GM18909 (cell line): Measurements from ENCODE around the gene DHRS7C.
"Not testable (repeated sequence)": the region's sequence is repeated elsewhere in the genome, so short reads cannot be mapped to it uniquely, and the experiment has no call there.

Source experiments
- ATAC-seq: cut with Tn5 transposase; IDR thresholded peaks from one replicate; pipeline ENCODE4 v1.9.1; 2021; ENCODE audit warnings: mild to moderate bottlenecking; ENCODE audit not compliant: unreplicated experiment, poor library complexity

DHRS7C gene

DNA sequence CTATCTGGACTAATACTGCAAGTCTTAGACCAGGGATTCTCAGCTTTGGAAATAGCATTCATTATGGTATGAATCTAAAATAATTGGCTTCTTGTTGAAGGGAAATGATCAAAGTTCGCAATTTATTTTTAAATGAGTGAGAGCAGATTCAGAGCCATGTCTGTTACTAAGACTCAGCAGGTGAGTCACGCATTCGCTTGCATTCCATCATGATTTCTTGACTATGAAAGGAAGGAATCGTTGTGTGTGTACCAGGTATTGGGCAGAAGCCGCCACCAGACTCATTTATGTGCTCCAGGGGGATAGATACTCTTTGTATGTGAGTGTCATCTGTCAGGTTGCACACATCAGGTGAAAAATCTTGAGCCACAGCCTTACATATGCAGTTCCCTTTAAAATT lies 19.7 kb upstream of the DHRS7C start:
- ATAC-seq: no peak

DNA sequence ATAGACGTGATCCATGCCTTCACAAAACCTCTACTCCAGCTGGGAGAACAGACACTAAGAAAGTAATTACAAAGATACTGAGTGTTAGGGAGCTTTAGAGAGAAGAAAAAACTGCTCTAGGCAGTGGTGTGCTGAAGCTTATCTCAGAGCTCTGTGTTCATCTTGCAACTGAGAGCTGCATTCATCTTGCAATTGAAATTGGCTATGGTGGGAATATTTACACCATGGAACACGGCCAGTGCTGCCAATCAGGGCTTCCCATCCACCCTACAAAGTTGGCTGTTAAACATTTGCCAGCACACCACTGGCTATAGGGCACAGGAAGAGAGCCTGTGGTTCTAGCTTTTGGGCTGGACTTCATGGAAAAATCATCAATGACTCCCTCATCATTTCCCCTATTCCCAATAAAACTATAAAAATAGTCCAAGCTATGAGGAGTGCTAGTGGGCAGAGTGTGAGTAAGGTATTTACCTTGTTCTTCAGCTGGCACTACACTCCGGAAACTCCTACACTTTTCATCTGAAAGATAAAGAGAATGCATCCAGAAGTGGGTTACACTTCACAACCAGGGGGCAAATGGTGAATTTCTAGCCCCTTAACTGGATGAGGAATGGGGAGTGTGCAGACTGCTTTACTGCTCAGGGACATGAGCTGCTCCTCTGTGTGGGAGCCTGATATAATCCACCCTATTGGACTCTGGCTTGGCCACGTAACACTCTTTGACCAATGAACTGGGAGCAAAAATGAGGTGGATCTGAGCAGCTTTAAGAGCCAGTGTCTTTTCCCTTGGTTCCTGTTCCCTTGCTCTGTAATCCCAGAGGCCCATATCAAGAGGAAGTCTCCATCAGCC lies 18.9 kb upstream of the DHRS7C start:
- ATAC-seq: no peak

DNA sequence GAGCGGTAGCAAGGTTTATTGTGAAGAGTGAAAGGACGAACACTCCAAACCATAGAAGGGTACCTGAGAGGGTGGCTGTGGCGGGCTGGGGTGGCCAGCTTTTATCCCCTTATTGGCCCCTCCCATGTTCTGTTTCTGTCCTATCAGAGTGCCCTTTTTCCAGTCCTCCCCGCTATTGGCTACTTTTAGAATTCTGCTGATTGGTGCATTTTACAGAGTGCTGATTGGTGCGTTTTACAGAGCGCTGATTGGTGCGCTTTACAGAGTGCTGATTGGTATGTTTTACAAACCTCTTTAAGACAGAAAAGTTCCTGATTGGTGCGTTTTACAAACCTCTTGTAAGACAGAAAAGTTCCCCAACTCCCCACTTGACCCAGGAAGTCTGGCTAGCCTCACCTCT lies 18.0 kb upstream of the DHRS7C start:
- no peak for ATAC-seq

DNA sequence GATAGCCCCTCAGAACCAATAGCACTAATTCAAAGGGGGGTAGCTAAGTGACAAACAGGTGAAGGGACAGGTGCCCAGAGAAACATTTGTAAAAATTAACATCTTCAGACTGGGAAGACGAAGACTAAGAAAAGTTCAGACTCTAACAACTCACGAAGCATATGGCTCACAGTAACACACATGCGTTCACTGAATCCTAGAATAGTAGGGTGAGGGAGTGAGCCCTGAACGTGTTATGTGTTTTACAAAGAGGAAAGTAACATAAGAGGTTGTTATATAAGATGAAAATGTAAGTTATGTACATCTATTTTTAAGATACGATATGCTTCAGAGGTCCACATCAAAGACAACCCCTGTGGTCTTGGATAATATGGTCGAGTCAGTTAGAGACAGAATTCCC lies 15.3 kb upstream of the DHRS7C start:
- no peak for ATAC-seq

DNA sequence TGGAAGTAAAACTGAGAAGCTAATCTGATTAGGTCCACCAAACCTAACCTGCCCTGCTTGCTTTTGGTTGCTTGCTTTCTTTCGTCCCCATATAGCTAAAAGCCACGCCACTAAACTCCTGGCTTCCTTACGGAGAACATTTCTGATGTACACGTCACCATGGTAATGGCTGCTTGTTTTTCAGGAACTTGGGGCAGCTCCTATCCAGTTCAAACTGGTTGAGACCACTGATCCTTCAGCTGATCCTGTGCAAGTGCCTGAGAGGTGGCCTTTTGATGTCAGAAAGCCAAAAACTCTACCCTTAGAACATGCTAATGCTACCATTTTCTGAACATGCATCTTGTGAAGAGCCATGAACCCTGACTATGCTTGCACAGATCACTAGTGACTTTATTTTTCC lies 14.4 kb upstream of the DHRS7C start:
- ATAC-seq: no peak

DNA sequence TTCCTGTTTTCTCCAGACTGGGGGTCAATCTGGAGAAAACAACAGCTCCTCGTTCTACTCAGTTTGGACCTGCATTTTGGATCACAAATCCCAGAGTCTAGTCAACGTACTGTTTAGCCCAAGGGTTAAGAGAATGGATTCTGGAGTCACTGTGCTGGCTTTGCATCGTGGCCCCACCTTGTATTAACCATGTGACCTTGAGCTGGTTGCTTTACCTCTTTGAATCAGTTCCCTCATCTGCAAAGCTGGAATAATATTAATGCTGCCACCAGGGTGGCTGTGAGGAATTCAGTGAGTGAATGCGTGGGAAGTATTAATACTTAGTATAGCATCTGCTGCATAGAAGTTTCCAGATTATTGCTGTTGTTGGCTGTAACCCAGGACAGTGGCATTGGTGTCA lies 11.3 kb upstream of the DHRS7C start:
- no peak for ATAC-seq

DNA sequence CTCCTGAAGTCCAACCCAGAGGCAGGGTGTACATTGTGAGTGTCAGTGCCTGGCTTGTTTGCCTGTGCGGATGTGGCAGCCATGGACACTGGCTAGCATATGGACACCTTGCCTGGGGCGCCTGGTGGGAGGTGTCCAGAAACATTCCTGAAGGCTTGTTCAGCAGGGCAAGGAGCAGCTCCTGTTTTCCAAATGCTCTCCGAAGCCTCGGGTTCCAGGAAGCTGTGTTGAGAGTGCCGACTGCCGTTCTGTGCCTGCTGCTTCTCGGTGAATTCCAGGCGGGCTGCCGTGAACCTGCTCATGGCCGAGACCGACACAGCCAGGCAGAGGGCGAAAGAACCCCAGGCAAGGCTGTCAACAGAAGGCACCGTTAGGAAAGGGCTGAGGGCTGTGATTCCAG lies 10.9 kb upstream of the DHRS7C start:
- ATAC-seq: no peak

DNA sequence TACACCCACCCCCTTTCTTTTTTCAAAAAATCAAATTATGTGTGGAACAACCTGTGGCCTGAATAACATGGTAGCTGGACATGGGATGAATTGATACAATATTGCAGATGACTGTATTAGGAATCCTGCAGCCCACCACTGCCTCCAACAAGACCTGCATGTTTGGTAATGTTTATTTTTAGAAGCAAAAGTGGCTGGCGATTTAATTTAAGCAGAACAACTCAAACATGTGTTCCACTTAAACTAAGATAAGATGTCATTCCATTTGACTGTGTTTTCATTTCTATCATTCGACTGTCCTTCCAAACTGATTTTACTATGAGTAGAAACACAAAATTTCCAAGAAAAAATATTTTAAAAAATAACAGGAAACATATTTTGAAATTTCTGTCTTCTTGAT lies 10.1 kb upstream of the DHRS7C start:
- no peak for ATAC-seq

DNA sequence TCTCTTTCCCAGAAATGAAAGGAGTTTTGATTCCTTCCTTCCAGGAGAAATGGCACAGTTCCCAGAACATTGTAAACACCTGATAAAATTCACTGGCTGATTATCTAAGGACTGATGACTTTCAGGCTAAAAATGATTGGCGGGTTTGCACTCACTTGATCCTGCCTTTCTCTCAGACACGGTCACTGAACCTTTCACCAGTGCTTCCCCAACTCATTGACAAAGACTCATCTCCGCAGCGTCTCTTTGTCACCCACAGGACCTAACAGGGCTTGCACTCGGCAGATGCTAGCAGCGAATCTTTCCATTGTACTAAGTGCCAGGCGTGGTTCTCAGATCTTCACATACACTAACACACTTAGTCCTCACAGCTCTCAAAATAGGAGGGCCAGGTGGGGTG lies 7.3 kb upstream of the DHRS7C start:
- ATAC-seq: no peak

DNA sequence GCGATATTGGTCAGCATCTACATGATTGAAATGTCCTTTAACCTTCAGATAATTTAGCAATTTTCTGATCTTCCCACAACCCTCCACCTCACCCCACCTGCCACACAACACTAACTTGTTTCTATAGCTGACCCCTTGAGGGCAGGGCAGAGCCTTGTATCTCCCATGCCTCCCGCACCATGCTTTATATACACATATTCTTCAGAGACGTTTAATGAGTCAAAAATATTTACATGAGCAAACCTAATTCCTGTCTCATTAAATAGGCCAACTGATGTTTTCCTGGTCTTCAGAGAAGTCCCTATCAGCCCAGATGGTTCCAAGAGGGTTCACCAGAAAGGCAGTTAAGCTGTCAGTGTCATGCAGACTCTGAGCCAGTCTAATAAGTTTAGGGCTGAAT lies 6.6 kb upstream of the DHRS7C start:
- ATAC-seq: no peak

DNA sequence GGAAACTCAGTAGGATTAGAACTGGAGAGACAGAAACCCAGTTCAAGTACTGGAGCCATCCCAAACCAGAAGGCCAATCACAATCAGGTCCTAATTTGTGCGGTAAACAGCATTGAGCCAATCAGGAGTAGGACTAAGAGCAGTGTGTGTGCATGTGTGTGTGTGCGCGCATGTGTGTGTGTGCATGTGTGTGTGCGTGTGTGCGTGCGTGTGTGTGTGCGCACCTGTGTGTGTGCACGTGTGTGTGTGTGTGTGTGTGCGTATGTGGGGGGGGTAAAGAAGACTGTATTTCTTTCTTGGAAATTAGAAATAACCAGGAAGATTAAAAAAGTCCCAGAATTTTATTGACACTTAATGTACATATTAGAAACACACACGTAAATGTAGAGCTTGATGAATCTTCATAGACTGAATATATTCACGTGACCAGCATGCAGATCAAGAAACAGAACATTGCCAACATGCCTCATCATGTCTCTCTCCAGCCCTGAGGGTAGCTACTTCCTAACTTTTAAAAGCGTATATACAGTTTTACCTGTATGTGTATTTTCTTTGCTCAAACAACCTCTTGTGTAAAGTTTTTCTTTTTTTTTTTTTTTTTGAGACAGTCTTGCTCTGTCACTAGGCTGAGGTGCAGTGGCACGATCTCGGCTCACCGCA lies 919 bp upstream of the DHRS7C start:
- no peak for ATAC-seq

DNA sequence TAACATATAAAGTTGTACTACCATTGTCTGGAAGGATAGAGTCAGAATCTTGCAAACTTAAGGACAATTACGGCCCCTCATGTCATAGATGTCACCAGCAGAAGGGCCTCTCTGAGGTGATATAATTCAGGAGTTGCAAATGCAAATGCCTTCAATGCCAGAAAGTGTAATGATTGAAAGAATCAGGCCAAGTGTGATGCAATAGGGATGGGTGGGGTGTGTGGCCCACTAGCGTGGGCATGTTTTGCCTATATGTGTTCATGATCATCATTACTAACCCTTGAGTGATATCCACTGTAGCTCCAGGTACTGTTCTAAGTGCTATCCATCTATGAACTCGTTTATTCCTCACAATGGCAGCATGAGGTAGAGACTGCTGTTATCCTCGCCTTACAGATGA lies 1.1 kb downstream of the DHRS7C start:
- no peak for ATAC-seq

DNA sequence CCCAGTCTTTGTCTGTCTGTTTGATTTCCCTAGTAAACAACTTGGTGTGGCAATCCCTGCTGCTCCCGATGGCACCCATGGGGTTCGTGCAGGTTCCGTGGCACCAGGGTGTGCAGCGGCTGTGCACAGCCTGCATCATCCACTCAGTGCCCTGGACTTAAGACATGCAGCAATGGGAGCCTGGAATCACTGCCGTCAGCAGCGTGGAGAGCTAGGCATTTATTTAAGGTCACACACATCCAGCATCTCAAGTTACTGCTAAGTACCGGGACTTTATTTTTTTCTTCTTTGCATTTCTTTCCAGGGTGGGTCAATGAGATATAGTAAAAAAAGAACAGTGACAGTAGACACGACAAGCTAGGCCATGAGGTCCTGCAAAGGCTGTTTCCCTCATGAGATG lies 2.8 kb downstream of the DHRS7C start:
- no peak for ATAC-seq

DNA sequence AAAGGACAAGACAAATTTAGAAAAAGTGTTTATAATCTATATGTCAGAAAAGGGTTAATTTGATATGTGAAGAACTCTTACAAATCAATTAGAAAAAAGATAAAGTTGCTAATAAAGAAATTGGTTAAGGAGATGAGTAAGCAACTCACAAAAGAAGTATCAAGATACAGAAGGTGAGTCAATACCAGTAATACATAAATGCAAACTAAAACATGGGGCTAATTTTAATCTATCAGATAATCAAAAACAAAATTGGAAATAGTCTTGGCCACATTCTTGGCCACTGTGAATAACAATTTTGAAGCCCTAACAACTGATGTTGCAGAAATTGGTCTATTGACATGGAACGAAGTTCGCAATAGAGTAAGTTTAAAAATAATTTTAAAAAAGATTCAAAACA lies 6.8 kb downstream of the DHRS7C start:
- no peak for ATAC-seq

DNA sequence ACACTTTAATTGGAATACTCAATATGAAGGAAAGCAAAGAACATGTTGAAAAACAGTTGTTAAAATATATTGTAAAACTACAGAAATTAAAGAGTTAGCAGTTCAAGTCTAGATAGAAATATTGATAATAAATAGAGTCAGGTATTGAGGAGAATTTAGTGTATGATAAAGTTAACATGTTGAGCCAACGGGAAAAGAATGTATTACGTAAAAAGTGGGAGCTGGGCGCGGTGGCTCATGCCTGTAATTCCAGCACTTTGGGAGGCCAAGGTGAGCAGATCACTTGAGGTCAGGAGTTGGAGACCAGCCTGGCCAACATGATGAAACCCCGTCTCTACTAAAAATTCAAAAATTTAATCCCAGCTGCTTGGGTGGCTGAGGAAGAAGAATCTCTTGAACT lies 7.9 kb downstream of the DHRS7C start:
- ATAC-seq: not testable (repeated sequence)

DNA sequence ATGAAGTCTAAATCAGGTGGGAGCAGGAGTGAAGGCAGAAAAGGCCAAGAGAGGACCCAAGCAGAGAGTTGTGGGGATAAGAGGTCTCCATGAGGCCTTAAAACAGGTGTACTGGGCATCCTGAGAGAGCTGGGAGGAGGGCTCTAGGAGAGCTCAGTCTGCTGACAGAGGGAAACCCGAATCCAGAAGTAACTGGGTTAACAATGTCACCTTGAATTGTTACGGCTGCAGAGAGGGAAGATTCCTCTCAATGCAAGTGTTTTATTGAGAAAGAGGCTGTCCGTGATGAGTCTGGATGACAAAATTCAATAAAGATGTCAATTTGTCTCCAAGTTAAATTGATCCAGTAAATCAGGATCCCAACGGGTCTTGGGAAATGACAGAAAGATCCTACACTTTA lies 8.3 kb downstream of the DHRS7C start:
- no peak for ATAC-seq

DNA sequence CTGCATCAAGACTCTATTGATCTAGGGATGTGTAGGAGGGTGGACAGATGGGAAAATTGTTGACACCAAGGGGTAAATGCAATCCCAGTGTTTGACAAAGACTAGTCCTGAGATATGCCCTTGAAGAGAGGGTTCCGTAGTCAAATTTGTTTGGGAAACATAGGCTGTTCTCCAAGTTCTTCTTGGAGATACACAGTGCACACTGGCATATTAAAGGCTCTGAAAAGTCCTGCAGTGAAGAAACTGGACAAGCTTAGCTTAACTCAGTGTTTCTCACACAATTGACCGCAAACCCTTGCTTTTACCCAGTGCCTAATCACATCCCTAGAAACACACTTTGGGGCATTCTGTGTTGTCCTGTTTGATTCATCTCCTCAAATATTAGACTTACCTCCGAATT lies 10.8 kb downstream of the DHRS7C start:
- ATAC-seq: no peak

DNA sequence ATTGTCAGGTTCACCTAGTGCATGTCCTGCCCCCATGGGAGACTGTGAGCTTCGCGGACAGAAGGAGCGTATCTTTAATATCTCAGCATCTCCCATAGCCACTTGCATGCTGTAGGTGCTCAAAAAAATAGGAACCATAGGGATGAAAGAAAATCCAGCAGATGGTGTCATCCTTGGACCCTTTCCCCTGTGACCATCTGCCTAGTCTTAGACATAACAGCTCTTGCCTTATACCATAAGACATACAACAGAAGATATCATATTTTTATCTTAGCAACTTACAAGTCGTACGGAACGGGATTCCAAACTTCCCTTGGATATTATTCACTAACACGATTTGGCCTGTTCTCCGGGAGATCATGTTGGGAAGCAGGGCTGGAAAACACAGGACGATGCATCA lies 14.5 kb downstream of the DHRS7C start:
- no peak for ATAC-seq

DNA sequence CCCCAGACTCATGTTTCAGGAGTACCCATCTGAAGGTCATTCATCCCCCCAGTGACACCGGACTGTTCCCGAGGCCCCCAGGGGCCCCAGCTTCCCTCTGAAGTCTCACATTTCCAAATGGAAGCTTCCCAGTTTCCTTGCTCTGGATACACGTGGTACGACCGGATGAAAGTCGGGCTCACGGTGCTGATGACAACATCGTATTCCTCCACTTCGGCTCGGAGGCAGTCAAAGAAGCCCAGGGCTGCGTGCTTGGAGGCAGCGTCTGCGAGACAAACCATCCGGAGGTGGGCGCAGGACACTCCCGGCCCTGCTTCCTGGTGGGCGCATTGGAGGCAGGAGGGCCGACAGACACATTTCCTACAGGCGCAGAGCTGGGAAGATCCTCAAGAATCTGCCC lies 18.7 kb downstream of the DHRS7C start:
- no peak for ATAC-seq

DNA sequence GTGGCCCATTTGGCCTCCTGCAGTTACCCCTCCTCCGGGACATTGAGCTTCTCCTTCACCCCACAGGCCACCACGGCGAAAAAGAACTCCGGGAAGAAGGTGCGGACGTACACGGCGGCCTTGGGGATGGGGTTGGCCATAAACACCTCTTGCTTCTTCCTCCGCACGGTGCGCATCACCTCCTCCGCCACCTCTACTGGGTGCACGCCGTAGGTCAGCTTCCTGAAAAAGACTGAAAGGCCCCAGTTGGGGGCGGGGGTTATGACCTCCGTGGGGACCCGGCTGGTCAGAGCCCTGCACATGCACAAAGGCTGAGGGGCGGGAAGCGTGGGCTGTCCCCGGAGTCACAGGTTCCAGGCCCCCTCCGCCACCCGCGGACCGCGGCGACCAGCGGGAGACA lies 19.9 kb downstream of the DHRS7C start:
- ATAC-seq: no peak

DNA sequence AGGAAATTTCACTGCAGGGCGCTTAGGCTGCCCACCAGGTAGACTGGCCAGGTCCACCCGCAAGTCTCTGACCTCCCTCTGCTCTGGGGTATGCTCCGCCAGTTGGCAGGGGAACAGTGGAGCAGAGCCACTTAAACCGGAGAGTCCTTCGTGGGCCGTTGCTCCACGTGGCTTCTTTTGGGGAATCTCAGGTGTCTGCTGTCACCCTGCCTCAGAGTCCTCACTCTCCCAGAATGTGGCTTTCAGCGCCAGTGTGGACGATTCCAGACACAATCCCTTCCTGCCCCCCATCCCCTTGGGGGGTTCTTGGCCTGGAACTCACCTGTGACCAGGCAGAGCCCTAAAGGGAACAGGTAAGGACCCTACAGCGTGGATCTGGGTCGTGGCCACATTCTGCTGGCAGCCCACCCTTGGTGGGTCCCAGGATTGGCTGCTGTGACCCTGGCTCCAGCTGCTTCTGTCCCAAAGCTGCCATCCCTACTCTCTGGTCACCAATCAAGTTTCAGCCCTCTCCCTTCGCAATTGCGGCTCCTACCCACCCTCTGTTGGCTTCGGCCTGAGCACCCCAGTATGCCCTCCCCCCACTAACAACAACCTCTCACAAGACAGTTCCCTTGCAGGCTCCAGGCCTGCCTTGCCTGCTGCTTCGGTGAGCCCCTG lies 22.2 kb downstream of the DHRS7C start:
- no peak for ATAC-seq
